Activated naive CD8-positive, alpha-beta T cell treated with anti-CD3 and anti-CD28 coated beads for 36 hours (primary cell): ENCODE results near the gene OSMR. TPM values are rescaled to one million over a fixed set of nuclear protein-coding genes. Genes with fewer than 3 reads are reported as not detected.
A peak's percentile ranks its signal among the peaks of the same experiment; 100 is the strongest.

ENCODE experiments used
- DNase-seq: peaks from one replicate; pipeline ENCODE4 v3.0.0; 2021
- H3K27ac Mint-ChIP-seq: one replicate; pipeline ENCODE4 v1.8.0; 2022; ENCODE audit warnings: mild to moderate bottlenecking, moderate library complexity, mixed read lengths
- H3K27me3 Mint-ChIP-seq: one replicate; pipeline ENCODE4 v1.8.0; 2022; ENCODE audit warnings: mild to moderate bottlenecking, mixed read lengths
- H3K36me3 Mint-ChIP-seq: one replicate; pipeline ENCODE4 v1.8.0; 2021; ENCODE audit warnings: mild to moderate bottlenecking, mixed read lengths
- H3K4me1 Mint-ChIP-seq: one replicate; pipeline ENCODE4 v1.8.0; 2021; ENCODE audit warnings: mixed read lengths
- H3K4me3 Mint-ChIP-seq: one replicate; pipeline ENCODE4 v1.8.0; 2022; ENCODE audit warnings: mild to moderate bottlenecking, moderate library complexity, mixed read lengths
- H3K9me3 Mint-ChIP-seq: one replicate; pipeline ENCODE4 v1.8.0; 2022; ENCODE audit warnings: mixed read lengths
- total RNA-seq, 2 experiments: library from RNA; stranded (reverse); gene quantifications; one replicate each; pipeline ENCODE4 v1.2.3, GENCODE V29; 2021

Gene OSMR
- not detected for total RNA-seq

DNA sequence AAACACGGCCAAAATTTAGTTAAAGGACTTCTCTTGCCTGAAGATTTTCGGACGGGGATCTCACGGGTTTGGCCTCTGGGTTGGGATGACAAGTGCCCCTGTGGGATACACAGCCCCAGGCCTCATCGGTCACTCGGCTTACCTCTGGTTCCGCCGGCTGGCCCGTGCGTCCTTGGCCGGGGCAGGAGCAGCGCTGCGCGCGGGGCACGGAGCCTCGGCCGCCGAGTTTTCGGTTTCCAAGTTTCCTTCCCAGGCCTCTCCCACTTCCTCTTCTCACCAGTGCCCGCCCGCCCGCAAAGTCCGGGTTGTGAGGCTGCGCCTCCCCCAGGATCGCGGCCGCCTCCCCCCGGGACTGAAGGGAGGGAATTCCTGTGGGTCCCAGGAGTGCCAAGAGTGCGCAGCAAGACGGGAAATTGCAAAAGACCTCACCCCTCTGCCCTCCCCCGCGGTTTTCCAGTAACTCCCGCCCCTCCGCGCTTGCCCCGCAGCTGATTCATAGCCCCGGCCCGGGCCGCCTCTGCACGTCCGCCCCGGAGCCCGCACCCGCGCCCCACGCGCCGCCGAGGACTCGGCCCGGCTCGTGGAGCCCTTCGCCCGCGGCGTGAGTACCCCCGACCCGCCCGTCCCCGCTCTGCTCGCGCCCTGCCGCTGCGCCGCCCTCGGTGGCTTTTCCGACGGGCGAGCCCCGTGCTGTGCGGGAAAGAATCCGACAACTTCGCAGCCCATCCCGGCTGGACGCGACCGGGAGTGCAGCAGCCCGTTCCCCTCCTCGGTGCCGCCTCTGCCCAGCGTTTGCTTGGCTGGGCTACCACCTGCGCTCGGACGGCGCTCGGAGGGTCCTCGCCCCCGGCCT is at the start of gene OSMR:
Gene OSMR, plus strand, starts transcription at position 487 of the 853 bp plus-strand sequence. CDS start 23,033 bp downstream, outside the sequence.
- H3K27me3 Mint-ChIP-seq, result peaks cover 70% of the 10 kb centered on the region
- H3K27ac Mint-ChIP-seq, result no peak within 1 kb of the TSS
- peaks cover 2% of the 10 kb centered on the region for H3K36me3 Mint-ChIP-seq
- H3K4me1 Mint-ChIP-seq, result peaks cover 4% of the 10 kb centered on the region
- peak within 1 kb of the TSS; percentile 65 for H3K4me3 Mint-ChIP-seq
- peaks cover 2% of the 10 kb centered on the region for H3K9me3 Mint-ChIP-seq
- DNase-seq, result peak; percentile 21

DNA sequence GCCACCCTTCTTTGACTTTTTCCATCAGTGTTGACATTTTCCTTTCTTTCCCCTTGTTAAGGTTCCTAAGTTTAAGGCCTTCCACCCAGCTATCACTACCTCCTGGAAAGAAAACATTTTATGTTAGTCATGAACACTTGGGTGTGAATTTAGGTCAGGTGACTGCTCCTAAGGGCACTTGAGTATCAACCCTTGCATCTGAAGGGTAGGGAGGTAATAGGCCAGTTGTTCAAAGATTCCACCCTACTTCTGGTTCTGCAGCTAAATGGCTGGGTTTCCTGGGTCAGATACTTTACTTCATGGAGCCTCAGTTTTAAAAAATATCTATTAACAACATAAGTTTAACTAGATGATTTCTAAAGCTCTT is 49.1 kb upstream of the OSMR start:
- Mint-ChIP-seq H3K4me1 (peaks cover 4% of the 10 kb centered on the region), H3K27ac (peak overlapping the region; percentile 5), H3K36me3 (no peaks in the 10 kb centered on the region), H3K27me3 (peaks cover 34% of the 10 kb centered on the region), H3K9me3 (no peaks in the 10 kb centered on the region), H3K4me3 (no peak overlapping the region)
- DNase-seq, result no peak

GRCh38 chr5:38797838-38798237 is 48.0 kb upstream of the OSMR start:
- peaks cover 4% of the 10 kb centered on the region for H3K4me1 Mint-ChIP-seq
- H3K36me3 Mint-ChIP-seq, result no peaks in the 10 kb centered on the region
- DNase-seq, result no peak
- peaks cover 23% of the 10 kb centered on the region for H3K27me3 Mint-ChIP-seq
- H3K4me3 Mint-ChIP-seq, result no peak overlapping the region
- H3K27ac Mint-ChIP-seq, result no peak overlapping the region
- no peaks in the 10 kb centered on the region for H3K9me3 Mint-ChIP-seq

DNA sequence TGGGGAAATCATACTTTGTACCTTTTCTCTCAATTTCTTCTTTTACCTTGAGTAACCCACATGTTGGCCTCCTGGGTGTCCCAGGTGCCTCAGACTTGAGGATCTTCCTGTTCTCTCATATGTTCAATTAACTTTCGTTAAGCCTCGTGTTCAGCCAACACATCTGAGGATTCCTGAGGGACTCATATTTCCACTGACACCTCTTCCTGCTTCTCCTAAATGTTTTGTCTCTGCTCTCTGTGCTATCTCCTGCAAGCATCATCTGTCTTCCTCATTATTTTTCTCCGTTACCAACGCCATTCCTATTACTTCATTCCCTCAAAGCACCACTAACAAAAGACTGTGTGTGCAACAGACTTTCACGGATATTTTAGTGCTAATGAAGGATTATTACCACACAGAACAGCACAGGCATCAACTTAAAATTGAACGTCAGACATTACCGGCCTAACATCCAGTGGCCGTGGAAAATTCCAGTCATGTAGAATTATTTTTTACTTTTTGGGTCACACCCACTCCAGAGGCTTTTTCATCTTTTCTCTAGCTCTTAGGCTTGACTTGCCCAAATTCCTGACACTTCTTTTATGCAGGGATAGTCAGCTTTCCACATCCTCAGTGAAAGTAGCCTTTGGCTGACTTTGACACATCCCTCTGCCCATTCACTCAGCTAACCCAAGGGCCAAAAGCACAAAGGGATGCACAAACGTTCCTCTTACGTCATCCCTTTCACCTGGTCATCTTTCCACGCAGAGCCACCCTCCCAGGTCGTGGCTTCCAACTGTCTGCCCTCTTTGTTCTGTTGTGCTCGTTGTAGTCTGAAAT is 46.0 kb upstream of the OSMR start:
- H3K36me3 Mint-ChIP-seq, result no peaks in the 10 kb centered on the region
- H3K4me1 Mint-ChIP-seq, result peaks cover 4% of the 10 kb centered on the region
- H3K27me3 Mint-ChIP-seq, result peaks cover 11% of the 10 kb centered on the region
- no peak for DNase-seq
- H3K9me3 Mint-ChIP-seq, result no peaks in the 10 kb centered on the region
- H3K4me3 Mint-ChIP-seq, result no peak overlapping the region
- no peak overlapping the region for H3K27ac Mint-ChIP-seq

DNA sequence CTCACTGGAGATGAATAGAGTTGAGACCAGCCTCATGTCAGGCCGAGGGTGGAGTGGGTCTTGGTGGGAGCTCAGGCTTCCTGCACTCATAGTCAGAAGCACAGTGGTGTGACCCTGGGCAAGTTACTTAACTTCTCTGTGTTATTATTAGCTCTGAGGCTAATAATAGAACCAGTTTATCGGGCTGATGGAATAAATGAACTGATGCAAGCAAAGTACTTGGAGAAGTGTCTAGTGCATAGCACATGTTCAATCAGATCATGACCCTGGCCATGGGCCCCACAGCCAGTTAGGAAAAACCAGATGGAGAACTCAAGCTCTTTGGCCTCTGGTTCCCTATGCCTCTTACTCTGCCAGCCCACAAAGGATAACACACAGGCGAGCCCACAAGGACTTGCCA is 45.3 kb upstream of the OSMR start:
- H3K27ac Mint-ChIP-seq, result no peak overlapping the region
- peaks cover 4% of the 10 kb centered on the region for H3K4me1 Mint-ChIP-seq
- H3K4me3 Mint-ChIP-seq, result no peak overlapping the region
- no peaks in the 10 kb centered on the region for H3K9me3 Mint-ChIP-seq
- peaks cover 8% of the 10 kb centered on the region for H3K27me3 Mint-ChIP-seq
- H3K36me3 Mint-ChIP-seq, result no peaks in the 10 kb centered on the region
- no peak for DNase-seq

GRCh38 chr5:38802125-38802524 is 43.7 kb upstream of the OSMR start:
- H3K4me3 Mint-ChIP-seq, result no peak overlapping the region
- peaks cover 4% of the 10 kb centered on the region for H3K4me1 Mint-ChIP-seq
- H3K36me3 Mint-ChIP-seq, result no peaks in the 10 kb centered on the region
- H3K27ac Mint-ChIP-seq, result no peak overlapping the region
- DNase-seq, result no peak
- H3K9me3 Mint-ChIP-seq, result no peaks in the 10 kb centered on the region
- H3K27me3 Mint-ChIP-seq, result peaks cover 20% of the 10 kb centered on the region

DNA sequence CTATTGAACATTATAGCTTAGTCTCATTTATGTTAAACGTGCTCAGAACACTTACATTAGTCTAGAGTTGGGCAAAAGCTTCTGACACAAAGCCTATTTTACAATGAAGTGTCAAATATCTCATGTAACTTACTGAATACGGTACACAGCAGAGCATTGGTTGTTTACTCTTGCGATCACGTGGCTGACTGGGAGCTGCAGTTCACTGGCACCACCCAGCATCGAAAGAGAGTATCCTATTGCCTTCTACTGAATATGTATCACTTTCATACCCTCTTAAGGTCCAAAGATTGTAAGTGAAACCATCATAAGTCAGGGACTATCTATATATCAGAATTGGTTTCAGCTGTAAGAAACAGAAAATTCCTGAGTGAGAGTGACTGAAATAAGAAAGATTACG is 42.6 kb upstream of the OSMR start:
- no peak overlapping the region for H3K27ac Mint-ChIP-seq
- no peaks in the 10 kb centered on the region for H3K9me3 Mint-ChIP-seq
- no peak for DNase-seq
- peaks cover 5% of the 10 kb centered on the region for H3K4me1 Mint-ChIP-seq
- peaks cover 24% of the 10 kb centered on the region for H3K27me3 Mint-ChIP-seq
- no peaks in the 10 kb centered on the region for H3K36me3 Mint-ChIP-seq
- no peak overlapping the region for H3K4me3 Mint-ChIP-seq

- DNase-seq, result no peak
- Mint-ChIP-seq H3K27me3 (peaks cover 41% of the 10 kb centered on the region), H3K9me3 (no peaks in the 10 kb centered on the region), H3K4me1 (peaks cover 9% of the 10 kb centered on the region), H3K4me3 (no peak overlapping the region), H3K36me3 (no peaks in the 10 kb centered on the region), H3K27ac (no peak overlapping the region)
Measured at GRCh38 chr5:38806775-38807258, 39.0 kb upstream of the OSMR start.

- no peaks in the 10 kb centered on the region for H3K36me3 Mint-ChIP-seq
- H3K4me3 Mint-ChIP-seq, result no peak overlapping the region
- no peaks in the 10 kb centered on the region for H3K9me3 Mint-ChIP-seq
- H3K4me1 Mint-ChIP-seq, result peaks cover 9% of the 10 kb centered on the region
- no peak for DNase-seq
- H3K27ac Mint-ChIP-seq, result no peak overlapping the region
- H3K27me3 Mint-ChIP-seq, result peaks cover 51% of the 10 kb centered on the region
Measured at GRCh38 chr5:38807570-38808483, 38.0 kb upstream of the OSMR start.

DNA sequence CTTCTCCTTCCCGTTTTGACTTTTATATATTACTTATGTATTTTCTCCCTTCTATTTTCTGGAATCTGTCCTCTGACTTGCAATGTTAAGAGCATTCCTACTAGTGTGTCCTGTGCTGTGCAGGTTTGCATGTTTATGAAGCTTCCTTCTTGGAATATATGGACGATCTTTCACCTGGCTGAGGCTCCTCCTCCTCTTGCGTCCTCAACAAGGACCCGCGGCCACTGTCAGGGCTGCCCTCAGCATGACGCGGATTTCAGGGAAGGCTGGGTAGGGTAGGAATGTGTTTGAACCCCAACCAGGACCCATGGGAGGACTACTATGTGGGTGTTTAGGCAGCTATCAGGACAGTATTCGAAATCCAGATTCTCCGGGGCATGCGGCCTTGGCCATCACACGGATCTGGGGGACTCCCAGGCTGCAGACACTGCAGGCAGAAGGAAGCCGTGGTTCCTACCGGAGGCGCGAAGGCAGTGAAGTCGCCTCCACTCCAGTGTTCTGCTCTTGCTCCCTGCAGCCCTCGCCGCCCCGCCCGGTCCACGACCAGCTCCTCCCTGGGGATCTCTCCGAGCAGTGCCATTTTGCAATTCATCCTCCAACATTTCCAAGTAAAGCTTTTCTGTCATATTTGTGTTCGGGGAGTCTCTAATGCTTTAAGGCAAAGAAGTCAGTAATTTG is 37.0 kb upstream of the OSMR start:
- Mint-ChIP-seq H3K27me3 (peaks cover 58% of the 10 kb centered on the region), H3K27ac (no peak overlapping the region), H3K36me3 (no peaks in the 10 kb centered on the region), H3K4me1 (peaks cover 9% of the 10 kb centered on the region), H3K9me3 (no peaks in the 10 kb centered on the region), H3K4me3 (no peak overlapping the region)
- no peak for DNase-seq

GRCh38 chr5:38809388-38810359 is 36.1 kb upstream of the OSMR start:
- DNase-seq, result peak; percentile 58
- Mint-ChIP-seq H3K36me3 (no peaks in the 10 kb centered on the region), H3K9me3 (no peaks in the 10 kb centered on the region), H3K4me3 (no peak overlapping the region), H3K27ac (no peak overlapping the region), H3K27me3 (peaks cover 62% of the 10 kb centered on the region), H3K4me1 (peaks cover 9% of the 10 kb centered on the region)

GRCh38 chr5:38814879-38815278 is 30.9 kb upstream of the OSMR start:
- Mint-ChIP-seq H3K36me3 (no peaks in the 10 kb centered on the region), H3K4me1 (no peaks in the 10 kb centered on the region), H3K4me3 (no peak overlapping the region), H3K9me3 (no peaks in the 10 kb centered on the region), H3K27ac (no peak overlapping the region), H3K27me3 (peaks cover 57% of the 10 kb centered on the region)
- no peak for DNase-seq
